Right renal pelvis (tissue), 4 donors: ENCODE results near the gene DLX1. TPM values are rescaled to one million over a fixed set of nuclear protein-coding genes. Genes with fewer than 3 reads are reported as not detected.

Source experiments
- DNase-seq, 4 donors: peaks; one replicate each; pipeline ENCODE4 v3.0.0-alpha.2; 2013; ENCODE audit warnings: low read depth in 4 of 4, low spot score in 3 of 4, missing footprints in 1 of 4
- polyA plus RNA-seq, 4 donors: library from polyadenylated mRNA; unstranded; fragments of 120-200 nt; gene quantifications; one replicate each; pipeline ENCODE4 v1.2.1, GENCODE V29; 2013; ENCODE audit not compliant: insufficient read length in 4 of 4

Gene DLX1
- polyA plus RNA-seq, 4 donors, result 0.16 to 0.61 (median 0.17) TPM

- DNase-seq, result peak in 1 of 4 donors; percentile 32
Measured at GRCh38 chr2:172095905-172096625, 10.8 kb downstream of the DLX1 start.

DNA sequence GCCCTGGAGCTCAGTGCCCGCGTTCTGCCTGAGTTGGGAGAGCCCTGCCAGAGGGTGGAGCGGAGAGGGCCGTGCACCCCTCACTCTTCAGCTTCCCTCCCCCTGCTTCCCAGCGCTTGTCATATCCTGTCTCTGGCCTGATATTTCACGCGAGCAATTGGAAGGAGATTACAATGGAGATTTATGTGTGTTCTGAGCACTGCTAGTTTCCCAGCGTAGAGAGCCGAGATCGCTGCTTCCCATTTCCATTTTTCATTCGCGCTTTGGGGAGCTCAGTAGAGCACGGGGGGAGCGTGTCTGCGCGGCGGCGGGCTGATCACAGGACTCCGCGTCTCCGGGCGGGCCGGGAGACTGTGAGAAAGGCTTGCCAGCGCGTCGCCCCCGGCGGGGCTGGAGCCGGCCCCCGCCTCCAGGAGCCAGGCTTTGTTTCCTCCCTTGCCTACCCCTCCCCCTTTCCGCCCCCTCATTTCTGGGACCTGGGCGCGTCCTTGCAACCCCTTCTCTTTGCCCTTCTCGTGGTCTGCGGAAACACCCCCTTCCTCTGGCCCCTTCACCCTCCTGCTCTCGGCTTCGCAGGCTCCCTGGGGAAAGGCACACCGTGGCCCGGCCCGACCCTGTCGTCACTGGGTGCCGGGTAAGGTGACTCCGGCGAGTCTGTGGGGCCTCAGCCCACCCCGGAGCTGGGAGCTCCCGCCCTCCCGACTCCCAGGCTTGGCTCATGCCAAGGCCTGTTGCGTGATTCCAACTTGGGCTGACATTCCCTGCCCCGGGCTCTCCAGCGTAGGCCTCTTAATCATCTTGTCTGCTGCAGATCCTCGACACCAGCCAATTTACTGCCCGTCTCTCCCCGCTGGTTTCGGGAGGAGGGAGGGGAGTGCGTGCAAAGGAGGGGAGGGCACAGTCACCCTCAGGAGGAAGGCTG, 11.6 kb downstream of the DLX1 start:
- DNase-seq, result peak in 1 of 4 donors; percentile 23

DNA sequence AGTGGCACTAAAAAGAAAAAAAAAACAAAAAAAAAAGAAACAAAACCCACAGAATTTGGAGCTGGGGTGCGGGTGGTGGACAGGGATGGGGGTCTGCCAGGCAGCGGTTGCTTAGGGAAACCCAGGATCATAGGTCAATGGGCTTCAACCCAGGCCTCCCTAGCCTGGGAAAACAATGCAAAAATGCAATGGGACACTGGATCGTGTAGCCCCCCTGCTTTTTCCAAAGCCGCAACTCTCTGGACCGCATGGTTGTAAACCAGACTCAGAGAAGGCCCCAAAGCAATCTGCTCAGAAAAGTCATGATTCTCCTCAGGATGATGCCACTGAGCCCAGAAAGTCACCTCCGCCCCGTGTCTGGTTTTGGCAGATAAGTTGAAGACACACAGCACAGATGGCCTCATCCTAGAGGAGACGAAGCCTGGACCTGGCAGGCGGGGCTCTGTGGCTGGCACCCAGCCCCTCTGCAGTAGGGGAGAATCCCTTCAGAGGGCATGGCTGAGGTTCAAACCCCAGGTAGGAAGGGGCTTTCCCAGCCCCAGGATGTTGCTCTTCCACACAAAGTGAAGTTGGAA, 12.3 kb downstream of the DLX1 start:
- no peak for DNase-seq

DNA sequence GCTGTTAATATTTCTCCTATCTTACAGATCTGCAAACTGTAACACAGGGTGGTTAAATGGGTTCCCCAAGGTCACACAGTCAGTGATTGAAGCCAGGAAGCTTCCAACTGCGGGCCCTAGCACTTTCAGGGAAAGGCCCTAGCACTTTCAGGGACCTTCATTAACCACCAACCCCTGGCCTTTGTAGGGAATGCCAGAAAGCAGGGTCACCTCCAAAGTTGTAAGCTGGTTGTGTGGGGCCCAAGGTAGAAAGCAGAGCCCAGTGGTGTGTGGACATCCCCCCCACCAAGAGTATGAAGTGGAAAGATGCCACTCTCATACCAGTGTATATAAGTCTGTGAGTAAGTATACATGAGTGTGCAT, 13.0 kb downstream of the DLX1 start:
- no peak for DNase-seq

GRCh38 chr2:172098650-172099471, 13.6 kb downstream of the DLX1 start:
- peak in 1 of 4 donors; percentile 35 for DNase-seq

DNA sequence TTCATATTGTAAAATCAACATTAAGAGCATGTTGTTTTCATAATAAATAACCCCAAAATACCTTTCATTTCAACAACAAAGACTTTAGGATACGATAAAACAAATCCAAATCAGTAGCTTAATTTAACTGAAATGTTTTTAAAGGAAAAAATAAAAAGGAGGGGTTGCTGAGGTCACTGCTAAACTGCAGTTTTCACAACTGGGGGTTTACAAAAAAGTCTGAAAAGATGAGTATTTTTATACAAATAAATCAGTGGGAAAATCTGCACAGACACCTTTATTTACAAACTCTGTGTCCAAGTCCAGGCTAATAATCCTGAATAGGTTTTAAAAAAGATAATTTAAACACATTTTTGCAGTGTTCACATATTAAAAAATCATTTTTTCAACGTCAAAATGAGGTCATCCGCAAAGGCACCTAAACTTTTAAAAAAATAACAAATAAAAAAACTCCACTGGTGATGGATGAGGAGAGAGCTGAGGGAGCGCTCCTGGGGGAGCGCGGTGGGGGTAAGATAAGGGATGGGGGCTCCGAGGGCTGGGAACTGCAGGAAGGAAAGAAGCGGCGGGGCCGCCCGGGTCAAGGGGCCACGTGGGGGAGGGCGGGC, 14.3 kb downstream of the DLX1 start:
- no peak for DNase-seq

DNA sequence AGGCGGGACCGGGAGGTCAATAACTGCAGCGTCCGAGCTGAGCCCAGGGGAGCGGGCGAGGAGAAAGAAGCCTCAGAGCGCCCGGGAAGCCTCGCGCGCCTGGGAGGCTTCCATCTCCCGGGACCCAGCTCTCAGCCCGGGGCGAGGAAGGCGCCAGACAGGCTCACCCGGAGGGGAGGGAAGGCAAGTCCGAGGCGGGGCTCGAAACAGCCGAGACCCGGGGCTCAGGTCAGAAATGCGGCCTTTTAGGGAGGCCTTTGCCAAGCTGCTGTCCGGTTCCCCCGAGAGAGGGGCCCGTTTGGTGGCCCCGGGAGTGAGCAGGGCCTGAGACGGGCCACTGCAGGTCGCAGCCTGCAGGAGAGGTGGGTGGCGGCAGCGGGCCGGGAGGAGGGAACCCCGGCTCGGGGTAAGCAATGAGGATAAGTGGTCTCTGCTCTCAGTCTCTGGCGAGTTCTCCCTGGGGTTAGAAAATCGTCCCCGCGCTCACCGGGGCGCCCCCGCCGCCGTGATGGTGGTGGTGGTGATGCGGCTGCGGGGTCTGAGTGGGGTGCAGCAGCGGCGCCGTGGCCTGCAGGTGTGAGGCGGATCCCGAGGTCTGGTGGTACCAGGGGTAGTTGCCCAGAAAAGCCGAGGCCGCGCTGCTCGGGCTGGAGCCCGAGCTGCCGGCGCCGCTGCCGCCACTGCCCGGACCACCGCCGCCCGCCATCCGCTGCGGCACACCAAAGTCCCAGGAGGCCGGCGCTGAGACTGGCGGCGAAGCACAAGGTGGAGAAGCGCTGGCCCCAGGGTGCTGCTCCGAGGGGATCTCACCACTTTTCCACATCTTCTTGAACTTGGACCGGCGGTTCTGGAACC, 15.0 kb downstream of the DLX1 start:
- DNase-seq, result no peak

GRCh38 chr2:172100935-172101820, 15.9 kb downstream of the DLX1 start:
- DNase-seq, result no peak

- no peak for DNase-seq
Measured at GRCh38 chr2:172101821-172102390, 16.6 kb downstream of the DLX1 start.

DNA sequence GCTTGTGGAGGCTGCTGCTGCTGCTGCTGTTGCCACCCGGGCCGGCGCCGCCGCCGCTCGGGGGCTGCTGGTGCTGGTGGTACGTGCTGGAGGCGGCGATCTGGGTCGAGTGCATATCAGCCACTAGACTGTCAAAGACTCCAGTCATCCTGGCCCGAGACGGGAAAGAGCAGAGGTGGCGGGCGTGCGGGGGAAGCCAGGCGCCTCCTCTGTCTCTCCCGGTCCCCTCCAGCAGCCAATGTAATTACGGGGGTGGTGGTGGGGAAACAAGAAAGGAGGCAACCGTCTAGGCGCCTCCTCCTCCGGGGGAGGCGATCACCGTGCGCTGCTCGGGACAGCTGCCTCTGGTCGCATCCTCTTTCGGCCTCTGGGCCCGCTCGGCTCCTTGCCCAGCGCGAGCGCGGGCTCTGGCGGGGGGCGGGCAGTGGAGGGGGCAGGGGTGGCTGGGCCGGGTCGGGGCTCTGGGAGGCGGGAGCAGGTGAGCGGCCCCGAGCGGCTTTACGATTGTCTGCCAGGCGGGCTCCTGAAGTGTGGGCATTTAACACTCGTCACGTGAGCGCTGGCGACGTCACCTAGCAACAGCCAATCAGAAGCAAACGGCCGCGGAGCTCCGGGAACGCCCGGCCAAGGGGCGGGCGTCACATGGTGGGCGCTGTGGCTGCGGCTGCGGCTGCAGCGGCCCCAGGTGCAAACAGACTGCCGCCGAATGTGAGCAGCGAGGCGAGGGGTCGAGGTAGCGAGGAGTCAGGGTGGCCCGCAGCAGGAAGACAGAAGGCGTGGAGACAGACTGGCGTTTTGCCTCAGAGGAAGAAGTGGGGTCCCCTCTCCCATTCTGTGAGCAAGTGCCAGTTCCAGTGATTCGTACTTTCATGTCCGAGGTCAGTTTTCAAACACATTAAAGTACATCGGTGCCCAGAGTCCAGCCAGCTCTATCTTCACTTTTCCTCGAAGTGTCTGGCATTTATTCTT, 17.4 kb downstream of the DLX1 start, which contains the start of gene DLX2:
DLX2 (minus strand) TSS at position 510 of the 969 bp plus-strand sequence; CDS start at position 148, 362 bp downstream.
- peak; percentile 70 to 84 (median 74) for DNase-seq

- DNase-seq, result peak; percentile 73 to 79 (median 75)
Measured at GRCh38 chr2:172103471-172104272, 18.4 kb downstream of the DLX1 start.

DNA sequence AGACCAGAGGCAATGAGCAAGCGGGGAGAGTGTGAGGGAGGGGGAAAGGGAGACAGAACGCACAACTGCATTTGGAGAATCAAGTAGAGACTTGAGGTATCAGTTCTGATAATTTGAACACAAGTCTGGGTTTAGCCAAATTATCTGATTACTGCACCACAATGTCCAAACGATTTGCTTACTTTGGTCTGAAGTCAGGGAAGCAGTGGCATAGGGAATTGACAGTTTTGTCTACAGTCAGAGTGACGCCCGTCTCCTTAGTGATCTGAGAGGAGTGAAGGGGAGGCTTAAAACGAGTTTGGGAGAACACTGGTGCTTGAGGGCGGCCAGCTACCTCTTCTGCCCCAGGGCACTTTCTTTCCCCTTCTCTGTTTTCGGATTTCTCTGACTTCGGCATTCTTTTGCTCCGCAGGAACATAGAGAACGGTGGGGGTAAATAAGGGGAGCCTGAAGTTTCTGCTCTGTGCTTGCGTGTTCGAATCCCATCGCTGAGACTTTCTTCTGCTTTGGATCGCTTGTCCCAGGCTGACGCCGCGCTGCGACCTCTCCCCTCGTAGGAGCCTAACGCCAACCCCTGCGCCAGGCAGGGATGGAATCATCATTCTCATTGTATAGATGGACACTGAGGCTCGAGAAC, 20.3 kb downstream of the DLX1 start:
- DNase-seq, result no peak

- DNase-seq, result no peak
Measured at GRCh38 chr2:172106108-172106961, 21.0 kb downstream of the DLX1 start.
